Measurements from ENCODE around the gene SAMD5. TPM values are rescaled to one million over a fixed set of nuclear protein-coding genes. Genes with fewer than 3 reads are reported as not detected.

SAMD5 gene
- polyA plus RNA-seq, 2 of the 4 experiments (the other 2 are of a cell fraction), result 0.79 to 2.0 TPM

- no peak for ATAC-seq
- no peaks in the 10 kb centered on the region for H3K9me3 ChIP-seq
- no peak overlapping the region for H3K4me3 ChIP-seq
- ChIA-PET POLR2A (no interaction called here), CTCF (no interaction called here)
- no peak for DNase-seq (ENCODE audit: low read depth in 1 of 2, low spot score in 1 of 2)
- WGBS (ENCODE audit: missing lambda C conversion rate), result 53% methylated on average over 2 of the region's 2 CpGs
- FAIRE-seq, result no peak
- no peak overlapping the region for H3K4me2 ChIP-seq
- TF ChIP-seq, protein P1, sequence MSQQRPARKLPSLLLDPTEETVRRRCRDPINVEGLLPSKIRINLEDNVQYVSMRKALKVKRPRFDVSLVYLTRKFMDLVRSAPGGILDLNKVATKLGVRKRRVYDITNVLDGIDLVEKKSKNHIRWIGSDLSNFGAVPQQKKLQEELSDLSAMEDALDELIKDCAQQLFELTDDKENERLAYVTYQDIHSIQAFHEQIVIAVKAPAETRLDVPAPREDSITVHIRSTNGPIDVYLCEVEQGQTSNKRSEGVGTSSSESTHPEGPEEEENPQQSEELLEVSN (IDR thresholded peaks at IDR 0.05; ENCODE audit: borderline replicate concordance, low read depth), result no peak
- TF ChIP-seq RCOR1 (IDR thresholded peaks at IDR 0.05; ENCODE audit: low read depth, low read length), result no peak
- no peak for TF ChIP-seq SREBF2 (IDR thresholded peaks at IDR 0.05)
- TF ChIP-seq REST (IDR thresholded peaks at IDR 0.05), result no peak
- TF ChIP-seq CTCF (IDR thresholded peaks at IDR 0.05), result no peak
- no peak for TF ChIP-seq ZSCAN20 (CRISPR knock-in tag; IDR thresholded peaks at IDR 0.05)
- TF ChIP-seq ZFP36 (IDR thresholded peaks at IDR 0.05; ENCODE audit: borderline replicate concordance, partially characterized antibody), result no peak
- 0 out of 3 replicates have a peak, but pooled peaks cover 5% of the 10 kb centered on the region for H3K4me1 ChIP-seq
- no peak overlapping the region for H3K27ac ChIP-seq
Measured at GRCh38 chr6:147514831-147515230, 6.3 kb downstream of the SAMD5 start.

- ATAC-seq (no peak), DNase-seq (ENCODE audit: low read depth in 1 of 2, low spot score in 1 of 2) (no peak), FAIRE-seq (no peak)
- ChIA-PET CTCF (no interaction called here), POLR2A (no interaction called here)
- Histone ChIP-seq H3K27ac (no peak overlapping the region), H3K4me1 (0 out of 3 replicates have a peak, but pooled peaks cover under 1% of the 10 kb centered on the region), H3K9me3 (no peaks in the 10 kb centered on the region), H3K4me2 (no peak overlapping the region), H3K4me3 (no peak overlapping the region)
- 54% methylated on average over 2 of the region's 2 CpGs for WGBS (ENCODE audit: missing lambda C conversion rate)
- TF ChIP-seq RNF2 (IDR thresholded peaks at IDR 0.05; ENCODE audit: borderline replicate concordance, low read depth) (no peak), FOSB (CRISPR knock-in tag; IDR thresholded peaks at IDR 0.05) (no peak), CEBPB (IDR thresholded peaks at IDR 0.05) (no peak), REST (IDR thresholded peaks at IDR 0.05) (no peak)
Measured at GRCh38 chr6:147515327-147515726, 6.8 kb downstream of the SAMD5 start.

DNA sequence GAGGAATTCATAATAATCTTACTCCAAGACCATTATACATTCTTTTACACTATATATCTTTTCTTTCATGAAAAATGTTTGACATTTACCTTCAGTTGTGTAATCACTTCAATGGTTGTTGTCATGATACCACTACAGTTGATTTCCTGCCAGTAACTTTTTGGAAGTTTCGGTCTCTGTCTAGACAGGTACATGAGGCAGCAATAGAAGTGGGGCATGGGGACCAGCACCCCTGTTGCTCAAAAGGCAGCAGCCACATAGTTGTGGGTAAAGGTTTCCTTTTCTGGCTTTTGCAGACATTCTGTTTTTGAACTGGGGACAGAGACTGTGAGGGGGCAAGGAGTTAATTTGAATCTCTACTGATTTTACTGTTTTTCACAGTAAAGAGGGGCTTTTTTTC lies 14.1 kb downstream of the SAMD5 start:
- ATAC-seq (no peak), FAIRE-seq (no peak), DNase-seq (ENCODE audit: low read depth in 1 of 2, low spot score in 1 of 2) (no peak)
- no peaks in the 10 kb centered on the region for H3K4me1 ChIP-seq
- 100% methylated on average over 1 of the region's 1 CpG for WGBS (ENCODE audit: missing lambda C conversion rate)
- H3K4me2 ChIP-seq, result no peak overlapping the region
- no peak overlapping the region for H3K4me3 ChIP-seq
- TF ChIP-seq JUN (IDR thresholded peaks at IDR 0.05), result no peak
- no peak for TF ChIP-seq MYC (IDR thresholded peaks at IDR 0.05; ENCODE audit: borderline replicate concordance, low read length)
- TF ChIP-seq GATA3 (IDR thresholded peaks at IDR 0.05; ENCODE audit: borderline replicate concordance), result no peak
- no peak for TF ChIP-seq CHD2 (IDR thresholded peaks at IDR 0.05; ENCODE audit: low read length, partially characterized antibody)
- TF ChIP-seq SREBF2 (IDR thresholded peaks at IDR 0.05), result no peak
- no peak for TF ChIP-seq TP53 (CRISPR knock-in tag; IDR thresholded peaks at IDR 0.05)
- TF ChIP-seq MAZ (IDR thresholded peaks at IDR 0.05; ENCODE audit: borderline replicate concordance, low read depth, low read length), result no peak
- no peak for TF ChIP-seq HOXB5 (CRISPR knock-in tag; IDR thresholded peaks at IDR 0.05)
- TF ChIP-seq MAFK (IDR thresholded peaks at IDR 0.05; ENCODE audit: partially characterized antibody), result no peak
- TF ChIP-seq KDM1A (IDR thresholded peaks at IDR 0.05; ENCODE audit: low read depth), result no peak
- TF ChIP-seq, protein P2, sequence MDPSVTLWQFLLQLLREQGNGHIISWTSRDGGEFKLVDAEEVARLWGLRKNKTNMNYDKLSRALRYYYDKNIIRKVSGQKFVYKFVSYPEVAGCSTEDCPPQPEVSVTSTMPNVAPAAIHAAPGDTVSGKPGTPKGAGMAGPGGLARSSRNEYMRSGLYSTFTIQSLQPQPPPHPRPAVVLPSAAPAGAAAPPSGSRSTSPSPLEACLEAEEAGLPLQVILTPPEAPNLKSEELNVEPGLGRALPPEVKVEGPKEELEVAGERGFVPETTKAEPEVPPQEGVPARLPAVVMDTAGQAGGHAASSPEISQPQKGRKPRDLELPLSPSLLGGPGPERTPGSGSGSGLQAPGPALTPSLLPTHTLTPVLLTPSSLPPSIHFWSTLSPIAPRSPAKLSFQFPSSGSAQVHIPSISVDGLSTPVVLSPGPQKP (IDR thresholded peaks at IDR 0.05; ENCODE audit: low read depth, low read length), result no peak
- TF ChIP-seq CBX2 (IDR thresholded peaks at IDR 0.05; ENCODE audit: borderline replicate concordance, low read depth), result no peak
- no peak for TF ChIP-seq KDM5A (IDR thresholded peaks at IDR 0.05)
- no peak for TF ChIP-seq ZSCAN20 (CRISPR knock-in tag; IDR thresholded peaks at IDR 0.05)
- no peak for TF ChIP-seq PHF8 (IDR thresholded peaks at IDR 0.05; ENCODE audit: borderline replicate concordance, low read depth)
- no peaks in the 10 kb centered on the region for H3K9me3 ChIP-seq
- CTCF ChIA-PET, result interaction anchor here (0.7 kb wide), 1 partner anchor 28 kb away, joined by 3 read pairs; no protein-coding TSS in a partner anchor
- H3K27ac ChIP-seq, result no peak overlapping the region
- POLR2A ChIA-PET, result no interaction called here
